Lung (tissue), 12 donors: ENCODE measurements around the gene LPIN2. TPM values are rescaled to one million over a fixed set of nuclear protein-coding genes. Genes with fewer than 3 reads are reported as not detected.

ENCODE experiments used
- ATAC-seq: fragments of 200-7000 bp; cut with Tn5 transposase; one replicate; pipeline ENCODE4 v1.9.1; 2020; ENCODE audit warnings: moderate number of reproducible peaks; ENCODE audit not compliant: insufficient read depth, low FRiP score
- DNase-seq, 3 donors: peaks; one replicate each; pipeline ENCODE4 v3.0.0-alpha.2; 2013 to 2017
- H3K27ac ChIP-seq, 2 donors: one replicate each; pipeline ENCODE4 v1.5.1; 2013; ENCODE audit warnings: mild to moderate bottlenecking in 2 of 2, moderate library complexity in 2 of 2, control low read depth in 1 of 2, inconsistent platforms in 1 of 2, low read depth in 1 of 2, low read length in 1 of 2
- H3K27me3 ChIP-seq, 3 donors: one replicate each; pipeline ENCODE4 v1.5.1; 2013; ENCODE audit warnings: low read length in 2 of 3; ENCODE audit not compliant: control insufficient read depth in 3 of 3, insufficient read depth in 3 of 3
- H3K36me3 ChIP-seq, 4 donors: one replicate each; pipeline ENCODE4 v1.5.1; 2013; ENCODE audit warnings: low read length in 4 of 4, mild to moderate bottlenecking in 1 of 4, moderate library complexity in 1 of 4; ENCODE audit not compliant: control insufficient read depth in 4 of 4, insufficient read depth in 4 of 4
- H3K4me1 ChIP-seq, 5 donors: one replicate each; pipeline ENCODE4 v1.5.1; 2013; ENCODE audit warnings: low read length in 5 of 5, mild to moderate bottlenecking in 2 of 5, moderate library complexity in 1 of 5; ENCODE audit not compliant: control insufficient read depth in 5 of 5, insufficient read depth in 5 of 5
- H3K4me3 ChIP-seq: one replicate; pipeline ENCODE4 v1.5.1; 2013; ENCODE audit warnings: mild to moderate bottlenecking, control low read depth, moderate library complexity
- H3K9ac ChIP-seq, 2 donors: one replicate each; pipeline ENCODE4 v1.5.1; 2013; ENCODE audit warnings: low read length in 2 of 2, control low read depth in 1 of 2; ENCODE audit not compliant: insufficient read depth in 1 of 2
- H3K9me3 ChIP-seq, 4 donors: one replicate each; pipeline ENCODE4 v1.5.1; 2013; ENCODE audit warnings: low read length in 3 of 4, mild to moderate bottlenecking in 1 of 4, moderate library complexity in 1 of 4; ENCODE audit not compliant: control insufficient read depth in 4 of 4, insufficient read depth in 3 of 4
- CTCF ChIP-seq: IDR thresholded peaks from 2 replicates; pipeline ENCODE4 v1.5.1; 2012; ENCODE audit warnings: mild to moderate bottlenecking; ENCODE audit errors: control extremely low read depth, extremely low read depth
- WGBS, 2 donors: extraction: QIAGEN DNeasy Blood & Tissue Kit; methylation state at CpG; one replicate each; pipeline ENCODE4 v1.1.7; 2013; 5-methylcytosine and 5-hydroxymethylcytosine counted together
- polyA plus RNA-seq, 2 donors: library from polyadenylated mRNA; stranded (reverse); fragments of 200-250 nt; gene quantifications; one replicate each; pipeline ENCODE4 v1.2.1, GENCODE V29; 2013
- total RNA-seq, 2 donors: library from RNA; depleted of rRNA in 1 of 2; stranded (reverse); fragments of >200 nt in 1 of 2; gene quantifications; one replicate each; pipeline ENCODE4 v1.2.1, GENCODE V29; 2014 to 2021
- donor health status: control.
- donor health status: control.
- donor health status: Bipolar disorder and iron deficiency.
- donor health status: healthy.
- donor health status: DM: yes; HTN: yes; CAD: no.

Gene LPIN2
- total and polyA plus RNA-seq, 4 donors: 11.2 to 46.3 (median 32.5) TPM

GRCh38 chr18:2979129-2979528 is 33.8 kb downstream of the LPIN2 start:
- H3K27ac ChIP-seq: peak overlapping the region; percentile 49 to 65
- H3K9ac ChIP-seq: no peak overlapping the region
- peaks cover 7 to 34% (median 28%) of the 10 kb centered on the region in 5 donors for H3K4me1 ChIP-seq
- TF ChIP-seq CTCF: no peak
- no peak for ATAC-seq
- no peaks in the 10 kb centered on the region for H3K36me3 ChIP-seq
- no peaks in the 10 kb centered on the region for H3K9me3 ChIP-seq
- peak in 2 of 3 donors; percentile 45 to 68 for DNase-seq
- 70 to 82% methylated on average over 3 of the region's 3 CpGs for WGBS, 2 donors
- H3K27me3 ChIP-seq: no peaks in the 10 kb centered on the region
- H3K4me3 ChIP-seq: no peak overlapping the region

DNA sequence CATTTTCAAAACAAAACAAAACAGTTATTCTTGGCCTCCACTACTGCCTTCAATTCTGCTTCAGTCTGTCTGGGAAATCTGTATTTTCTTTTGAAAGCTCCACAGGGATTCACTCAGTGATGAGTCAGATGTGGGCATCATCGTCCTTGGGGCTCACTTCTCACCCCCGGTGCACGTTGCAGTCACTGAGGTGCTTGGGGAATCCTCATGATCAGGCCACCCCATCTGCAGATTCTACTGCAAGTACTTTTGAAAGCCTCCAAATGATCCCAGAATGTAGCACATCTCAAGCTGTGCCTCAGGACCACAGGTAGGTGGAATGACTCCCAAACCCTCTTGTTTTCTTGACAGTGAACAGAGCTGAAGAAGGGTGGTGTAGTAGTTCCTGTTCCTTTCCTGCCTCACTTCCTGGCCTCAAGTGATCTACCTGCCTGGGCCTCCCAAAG is 34.3 kb downstream of the LPIN2 start:
- Histone ChIP-seq H3K27ac (peak overlapping the region; percentile 49 to 65), H3K36me3 (no peaks in the 10 kb centered on the region), H3K4me1 (peaks cover 7 to 34% (median 28%) of the 10 kb centered on the region in 5 donors), H3K9ac (no peak overlapping the region), H3K4me3 (no peak overlapping the region), H3K27me3 (no peaks in the 10 kb centered on the region), H3K9me3 (no peaks in the 10 kb centered on the region)
- no peak for ATAC-seq
- no peak for TF ChIP-seq CTCF
- no peak for DNase-seq
- 53 to 83% methylated on average over 3 of the region's 3 CpGs for WGBS, 2 donors

DNA sequence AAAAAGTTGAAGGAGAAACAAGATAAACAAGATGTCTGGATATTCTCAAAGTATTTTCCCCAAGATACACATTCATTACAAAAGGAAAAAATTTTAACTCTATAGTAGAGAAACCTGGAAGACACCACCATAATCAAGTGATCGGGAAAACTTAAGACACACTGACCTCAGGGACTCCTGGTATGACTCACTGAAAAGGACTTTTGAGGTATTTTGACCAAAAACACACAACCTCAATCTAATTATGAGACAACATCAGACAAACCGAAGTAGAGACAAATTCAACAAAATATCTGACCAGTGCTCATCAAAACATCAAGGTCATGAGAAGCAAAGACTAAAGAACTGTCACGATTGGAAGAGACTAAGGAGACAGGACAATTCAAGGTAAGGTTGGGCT is 34.7 kb downstream of the LPIN2 start:
- TF ChIP-seq CTCF: no peak
- 73 to 84% methylated on average over 3 of the region's 3 CpGs for WGBS, 2 donors
- H3K27me3 ChIP-seq: no peaks in the 10 kb centered on the region
- DNase-seq: no peak
- H3K9me3 ChIP-seq: no peaks in the 10 kb centered on the region
- no peak overlapping the region for H3K9ac ChIP-seq
- peaks cover 7 to 33% (median 25%) of the 10 kb centered on the region in 5 donors for H3K4me1 ChIP-seq
- H3K4me3 ChIP-seq: no peak overlapping the region
- no peaks in the 10 kb centered on the region for H3K36me3 ChIP-seq
- H3K27ac ChIP-seq: no peak overlapping the region
- ATAC-seq: no peak
